ENCODE results near the gene SPI1.

The SPI1 gene

GRCh38 chr11:47398011-47398410, 19.7 kb upstream of the SPI1 start:
- ChIA-PET CTCF (interaction anchor here (0.7 to 4.9 kb wide), 3 partner anchors 13 to 25 kb away, joined by 3 to 32 read pairs (median 4); no protein-coding TSS in a partner anchor), POLR2A (no interaction called here)
- TF ChIP-seq BCL6B (tag by site-specific recombination; IDR thresholded peaks at IDR 0.05) = no peak
- TF ChIP-seq GLIS1 (tag by site-specific recombination; IDR thresholded peaks at IDR 0.05) = peak; percentile 88
- Histone ChIP-seq H3K9me3 (ENCODE audit: control insufficient read depth, insufficient read depth, low read depth, low read length) (no peaks in the 10 kb centered on the region), H3K36me3 (ENCODE audit: control insufficient read depth in 2 of 2, insufficient read depth in 1 of 2, low read length in 2 of 2) (no peaks in the 10 kb centered on the region), H3K27ac (ENCODE audit: extremely low read depth, low read depth, low read length) (no peak overlapping the region), H3K4me3 (ENCODE audit: low read depth, low read length) (no peak overlapping the region), H3K4me1 (ENCODE audit: control insufficient read depth, insufficient read depth, low read length) (no peaks in the 10 kb centered on the region; the same call in 1 of the 2 replicates)

DNA sequence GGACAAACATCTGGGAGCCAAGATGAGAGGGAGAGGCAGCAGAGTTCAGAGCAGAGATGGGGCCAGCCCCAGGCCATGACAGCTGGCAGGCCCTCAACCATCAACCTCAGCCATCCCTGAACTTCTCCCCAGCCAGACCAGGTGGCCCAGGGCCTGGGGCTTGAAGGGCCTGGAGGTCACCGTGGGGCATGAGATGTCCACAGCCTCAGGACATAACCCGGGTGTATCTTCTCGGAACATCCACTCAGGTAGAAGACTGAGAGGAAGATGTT, 17.6 kb upstream of the SPI1 start:
- TF ChIP-seq ZNF677 (tag by site-specific recombination; IDR thresholded peaks at IDR 0.05) (no peak), ZNF707 (tag by site-specific recombination; IDR thresholded peaks at IDR 0.05) (no peak)
- Histone ChIP-seq H3K4me1 (ENCODE audit: control insufficient read depth, insufficient read depth, low read length) (no peaks in the 10 kb centered on the region; the same call in 1 of the 2 replicates), H3K36me3 (ENCODE audit: control insufficient read depth in 2 of 2, insufficient read depth in 1 of 2, low read length in 2 of 2) (no peaks in the 10 kb centered on the region), H3K4me3 (ENCODE audit: low read depth, low read length) (no peak overlapping the region), H3K9me3 (ENCODE audit: control insufficient read depth, insufficient read depth, low read depth, low read length) (no peaks in the 10 kb centered on the region), H3K27ac (ENCODE audit: extremely low read depth, low read depth, low read length) (no peak overlapping the region)
- ChIA-PET POLR2A (no interaction called here), CTCF (no interaction called here)

DNA sequence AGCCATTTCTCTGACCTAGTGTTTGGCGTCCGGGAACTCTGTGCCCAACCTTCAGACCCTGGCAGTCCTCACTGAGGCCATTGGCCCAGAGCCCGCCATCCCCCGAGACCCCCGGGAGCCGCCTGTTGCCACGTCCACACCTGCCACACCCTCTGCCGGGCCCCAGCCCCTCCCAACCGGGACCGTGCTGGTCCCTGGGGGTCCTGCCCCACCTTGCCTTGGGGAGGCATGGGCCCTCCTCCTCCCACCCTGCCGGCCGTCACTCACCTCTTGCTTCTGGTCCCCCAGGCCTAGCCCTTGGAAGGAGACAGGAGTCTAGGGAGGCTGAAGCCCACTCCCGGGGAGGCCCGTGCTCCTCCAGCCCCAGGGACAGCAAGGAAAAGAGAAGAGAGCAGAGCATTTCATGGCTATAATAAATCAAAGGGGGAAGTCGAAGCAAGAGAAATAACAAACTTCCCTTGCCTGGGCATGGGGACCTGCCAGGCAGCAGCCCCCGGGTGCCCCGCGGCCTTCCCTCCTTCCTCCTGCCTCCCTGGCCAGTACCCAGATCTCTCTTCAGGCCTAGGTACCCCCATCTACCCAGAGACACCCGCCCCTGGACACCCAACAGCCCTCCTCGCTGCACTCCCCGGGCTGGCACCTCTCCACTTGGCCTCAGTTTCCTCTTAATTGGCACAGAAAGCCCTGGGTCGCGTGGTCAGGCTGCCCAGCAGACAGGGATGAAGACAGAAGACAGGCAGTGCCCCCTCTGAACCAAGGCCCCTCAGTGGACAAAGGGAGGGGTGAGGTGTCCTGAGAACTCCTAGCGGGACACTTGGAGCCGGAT, 17.1 kb upstream of the SPI1 start:
- Histone ChIP-seq H3K4me1 (ENCODE audit: control insufficient read depth, insufficient read depth, low read length) (no peaks in the 10 kb centered on the region), H3K4me3 (ENCODE audit: low read depth, low read length) (no peak overlapping the region), H3K27ac (ENCODE audit: extremely low read depth, low read depth, low read length) (no peak overlapping the region), H3K36me3 (ENCODE audit: control insufficient read depth in 2 of 2, insufficient read depth in 1 of 2, low read length in 2 of 2) (no peaks in the 10 kb centered on the region), H3K9me3 (ENCODE audit: control insufficient read depth, insufficient read depth, low read depth, low read length) (no peaks in the 10 kb centered on the region)
- POLR2A ChIA-PET = no interaction called here
- 0 out of 2 replicates have a peak, but pooled peaks have one; percentile 9 for TF ChIP-seq GLIS2 (tag by site-specific recombination; IDR thresholded peaks at IDR 0.05)
- TF ChIP-seq, protein P1, sequence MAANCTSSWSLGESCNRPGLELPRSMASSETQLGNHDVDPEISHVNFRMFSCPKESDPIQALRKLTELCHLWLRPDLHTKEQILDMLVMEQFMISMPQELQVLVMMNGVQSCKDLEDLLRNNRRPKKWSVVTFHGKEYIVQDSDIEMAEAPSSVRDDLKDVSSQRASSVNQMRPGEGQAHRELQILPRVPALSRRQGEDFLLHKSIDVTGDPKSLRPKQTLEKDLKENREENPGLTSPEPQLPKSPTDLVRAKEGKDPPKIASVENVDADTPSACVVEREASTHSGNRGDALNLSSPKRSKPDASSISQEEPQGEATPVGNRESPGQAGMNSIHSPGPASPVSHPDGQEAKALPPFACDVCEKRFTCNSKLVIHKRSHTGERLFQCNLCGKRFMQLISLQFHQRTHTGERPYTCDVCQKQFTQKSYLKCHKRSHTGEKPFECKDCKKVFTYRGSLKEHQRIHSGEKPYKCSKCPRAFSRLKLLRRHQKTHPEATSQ (tag by site-specific recombination; IDR thresholded peaks at IDR 0.05) = no peak
- CTCF ChIA-PET = no interaction called here

DNA sequence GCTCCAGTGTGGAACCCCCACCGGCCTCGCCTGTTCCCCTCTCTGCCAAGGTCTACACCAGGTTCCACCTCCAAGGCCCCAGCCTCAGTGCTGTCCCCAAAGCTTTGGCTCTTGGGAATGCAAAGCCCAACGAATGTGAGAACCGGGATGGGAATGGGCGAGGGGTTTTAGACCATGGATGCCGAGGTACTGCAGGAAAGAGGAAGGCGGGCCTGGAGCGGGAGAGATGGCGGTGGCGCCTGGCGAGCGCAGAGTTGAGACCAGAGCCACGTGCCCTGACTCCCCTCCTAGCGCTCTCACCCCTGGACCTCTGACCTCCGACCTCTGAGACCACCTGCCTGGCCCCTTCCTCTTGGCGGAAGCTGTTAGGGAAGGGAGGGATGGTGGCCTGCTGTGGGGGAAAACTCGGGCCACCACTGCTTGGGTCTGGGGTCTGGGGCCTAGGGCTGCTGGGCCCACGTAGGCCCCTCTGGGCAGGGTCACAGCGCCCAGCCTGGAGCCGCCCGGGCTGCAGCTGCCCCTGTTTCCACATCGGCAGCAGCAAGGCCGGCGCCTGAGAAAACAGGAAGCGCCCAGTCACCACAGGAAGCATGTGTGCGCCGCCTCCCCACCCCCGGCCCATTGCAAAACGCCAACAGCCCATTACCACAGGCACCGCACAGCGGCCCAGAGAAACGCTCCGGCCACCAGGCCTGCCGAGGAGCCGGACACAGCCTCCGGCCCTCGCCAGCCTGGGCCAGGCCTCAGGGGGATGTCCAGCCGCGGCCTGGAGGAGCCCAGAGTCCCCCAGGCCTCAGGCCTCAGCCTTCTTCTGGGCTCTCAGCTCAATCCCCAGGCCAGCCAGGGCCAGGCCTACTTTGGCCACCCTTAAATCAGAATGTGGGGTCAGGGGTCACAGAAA, 16.2 kb upstream of the SPI1 start:
- Histone ChIP-seq H3K4me1 (ENCODE audit: control insufficient read depth, insufficient read depth, low read length) (no peaks in the 10 kb centered on the region), H3K9me3 (ENCODE audit: control insufficient read depth, insufficient read depth, low read depth, low read length) (no peaks in the 10 kb centered on the region), H3K4me3 (ENCODE audit: low read depth, low read length) (no peak overlapping the region), H3K27ac (ENCODE audit: extremely low read depth, low read depth, low read length) (no peak overlapping the region), H3K36me3 (ENCODE audit: control insufficient read depth in 2 of 2, insufficient read depth in 1 of 2, low read length in 2 of 2) (no peaks in the 10 kb centered on the region)
- ChIA-PET CTCF (interaction anchor here (0.6 to 1.9 kb wide), 2 partner anchors 21 to 32 kb away, joined by 4 to 9 read pairs; no protein-coding TSS in a partner anchor), POLR2A (no interaction called here)
- TF ChIP-seq, protein P2, sequence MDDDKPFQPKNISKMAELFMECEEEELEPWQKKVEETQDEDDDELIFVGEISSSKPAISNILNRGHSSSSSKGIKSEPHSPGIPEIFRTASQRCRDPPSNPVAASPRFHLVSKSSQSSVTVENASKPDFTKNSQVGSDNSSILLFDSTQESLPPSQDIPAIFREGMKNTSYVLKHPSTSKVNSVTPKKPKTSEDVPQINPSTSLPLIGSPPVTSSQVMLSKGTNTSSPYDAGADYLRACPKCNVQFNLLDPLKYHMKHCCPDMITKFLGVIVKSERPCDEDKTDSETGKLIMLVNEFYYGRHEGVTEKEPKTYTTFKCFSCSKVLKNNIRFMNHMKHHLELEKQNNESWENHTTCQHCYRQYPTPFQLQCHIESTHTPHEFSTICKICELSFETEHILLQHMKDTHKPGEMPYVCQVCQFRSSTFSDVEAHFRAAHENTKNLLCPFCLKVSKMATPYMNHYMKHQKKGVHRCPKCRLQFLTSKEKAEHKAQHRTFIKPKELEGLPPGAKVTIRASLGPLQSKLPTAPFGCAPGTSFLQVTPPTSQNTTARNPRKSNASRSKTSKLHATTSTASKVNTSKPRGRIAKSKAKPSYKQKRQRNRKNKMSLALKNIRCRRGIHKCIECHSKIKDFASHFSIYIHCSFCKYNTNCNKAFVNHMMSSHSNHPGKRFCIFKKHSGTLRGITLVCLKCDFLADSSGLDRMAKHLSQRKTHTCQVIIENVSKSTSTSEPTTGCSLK (tag by site-specific recombination; IDR thresholded peaks at IDR 0.05) = no peak
- no peak for TF ChIP-seq ZNF777 (tag by site-specific recombination; IDR thresholded peaks at IDR 0.05; ENCODE audit: borderline replicate concordance)
- no peak for TF ChIP-seq ZBTB44 (tag by site-specific recombination; IDR thresholded peaks at IDR 0.05)
- no peak for TF ChIP-seq ZBTB48 (tag by site-specific recombination; IDR thresholded peaks at IDR 0.05)
- TF ChIP-seq ZNF175 (tag by site-specific recombination; IDR thresholded peaks at IDR 0.05) = no peak
- TF ChIP-seq, protein P1 (tag by site-specific recombination; IDR thresholded peaks at IDR 0.05) = no peak

Measured in HEK293 (cell line).